Loucy (cell line): ENCODE data around the gene FAM240A.

Experiments
- H2AFZ ChIP-seq: fragments of 200-600 bp; sonication (generic); 2 replicates; pipeline ENCODE4 v1.6.0; 2016; ENCODE audit warnings: antibody characterized with exemption, mild to moderate bottlenecking, low read length, moderate library complexity
- H3F3A ChIP-seq: fragments of 200-600 bp; 2 replicates; pipeline ENCODE4 v1.6.0; 2016; ENCODE audit warnings: antibody characterized with exemption, low read depth, mild to moderate bottlenecking
- H3K27me3 ChIP-seq: fragments of 200-600 bp; sonication (generic); 2 replicates; pipeline ENCODE4 v1.6.1; 2014; ENCODE audit warnings: low read length, mild to moderate bottlenecking; ENCODE audit not compliant: insufficient read depth, poor library complexity, severe bottlenecking
- H3K36me3 ChIP-seq: fragments of 200-600 bp; sonication (generic); 2 replicates; pipeline ENCODE4 v1.6.1; 2016; ENCODE audit warnings: low read length; ENCODE audit not compliant: insufficient read depth
- H3K4me1 ChIP-seq: fragments of 200-600 bp; sonication (generic); 2 replicates; pipeline ENCODE4 v1.5.1; 2014; ENCODE audit warnings: low read length, mild to moderate bottlenecking; ENCODE audit not compliant: insufficient read depth, poor library complexity, severe bottlenecking
- H3K4me2 ChIP-seq: fragments of 200-600 bp; sonication (generic); 2 replicates; pipeline ENCODE4 v1.6.0; 2014; ENCODE audit warnings: antibody characterized with exemption, low read length, low read depth, mild to moderate bottlenecking; ENCODE audit not compliant: poor library complexity, severe bottlenecking
- H3K4me3 ChIP-seq: fragments of 200-600 bp; sonication (generic); 2 replicates; pipeline ENCODE4 v1.5.1; 2014; ENCODE audit warnings: low read length, mild to moderate bottlenecking, mixed read lengths; ENCODE audit not compliant: poor library complexity, severe bottlenecking
- H3K79me2 ChIP-seq: fragments of 200-600 bp; sonication (generic); 2 replicates; pipeline ENCODE4 v1.6.1; 2014; ENCODE audit warnings: low read length; ENCODE audit not compliant: insufficient read depth
- H3K9ac ChIP-seq: fragments of 200-600 bp; sonication (generic); 2 replicates; pipeline ENCODE4 v1.6.0; 2014; ENCODE audit warnings: mild to moderate bottlenecking, low read depth, low read length, moderate library complexity; ENCODE audit not compliant: poor library complexity, severe bottlenecking
- H3K9me2 ChIP-seq: fragments of 200-600 bp; sonication (generic); replicated peaks from 2 replicates; pipeline ENCODE4 v1.6.1; 2016; ENCODE audit warnings: low read depth, low read length, mixed read lengths
- H3K9me3 ChIP-seq: fragments of 200-600 bp; sonication (generic); 2 replicates; pipeline ENCODE4 v1.6.1; 2014; ENCODE audit warnings: mild to moderate bottlenecking, antibody characterized with exemption, low read length, low read depth; ENCODE audit not compliant: insufficient read depth
- H4K20me1 ChIP-seq: fragments of 200-600 bp; sonication (generic); 2 replicates; pipeline ENCODE4 v1.6.0; 2014; ENCODE audit warnings: antibody characterized with exemption, low read length, mild to moderate bottlenecking; ENCODE audit not compliant: insufficient read depth, poor library complexity, severe bottlenecking
- EZH2phosphoT487 ChIP-seq: fragments of 200-600 bp; IDR thresholded peaks from 2 replicates; pipeline ENCODE4 v1.6.1; 2018; ENCODE audit warnings: antibody characterized with exemption, mild to moderate bottlenecking, moderate library complexity, borderline replicate concordance
- TF ChIP-seq, protein P1 (sequence below): fragments of 200-600 bp; sonication (generic); conservative IDR thresholded peaks from 2 replicates; pipeline ENCODE4 v1.5.1; 2014; ENCODE audit warnings: mild to moderate bottlenecking, antibody characterized with exemption, low read length

FAM240A gene

GRCh38 chr3:46656778-46657556 is 44.6 kb downstream of the FAM240A start:
- Histone ChIP-seq H3K9me3 (peaks cover 5% of the 10 kb centered on the region; the same call in 1 of the 2 replicates), H3K36me3 (no peaks in the 10 kb centered on the region), H3K4me2 (no peak overlapping the region), H3K4me3 (no peak overlapping the region), H3K4me1 (peaks cover 4% of the 10 kb centered on the region), H2AFZ (no peak overlapping the region), H3F3A (no peaks in the 10 kb centered on the region), H3K27me3 (no peaks in the 10 kb centered on the region), H3K9me2 (no peaks in the 10 kb centered on the region), H3K9ac (no peak overlapping the region), H3K79me2 (no peaks in the 10 kb centered on the region), H4K20me1 (no peaks in the 10 kb centered on the region)
- TF ChIP-seq, protein P1, sequence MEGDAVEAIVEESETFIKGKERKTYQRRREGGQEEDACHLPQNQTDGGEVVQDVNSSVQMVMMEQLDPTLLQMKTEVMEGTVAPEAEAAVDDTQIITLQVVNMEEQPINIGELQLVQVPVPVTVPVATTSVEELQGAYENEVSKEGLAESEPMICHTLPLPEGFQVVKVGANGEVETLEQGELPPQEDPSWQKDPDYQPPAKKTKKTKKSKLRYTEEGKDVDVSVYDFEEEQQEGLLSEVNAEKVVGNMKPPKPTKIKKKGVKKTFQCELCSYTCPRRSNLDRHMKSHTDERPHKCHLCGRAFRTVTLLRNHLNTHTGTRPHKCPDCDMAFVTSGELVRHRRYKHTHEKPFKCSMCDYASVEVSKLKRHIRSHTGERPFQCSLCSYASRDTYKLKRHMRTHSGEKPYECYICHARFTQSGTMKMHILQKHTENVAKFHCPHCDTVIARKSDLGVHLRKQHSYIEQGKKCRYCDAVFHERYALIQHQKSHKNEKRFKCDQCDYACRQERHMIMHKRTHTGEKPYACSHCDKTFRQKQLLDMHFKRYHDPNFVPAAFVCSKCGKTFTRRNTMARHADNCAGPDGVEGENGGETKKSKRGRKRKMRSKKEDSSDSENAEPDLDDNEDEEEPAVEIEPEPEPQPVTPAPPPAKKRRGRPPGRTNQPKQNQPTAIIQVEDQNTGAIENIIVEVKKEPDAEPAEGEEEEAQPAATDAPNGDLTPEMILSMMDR: no peak
- TF ChIP-seq EZH2phosphoT487: no peak

- TF ChIP-seq, protein P1: no peak
- no peak for TF ChIP-seq EZH2phosphoT487
- no peaks in the 10 kb centered on the region for H3K27me3 ChIP-seq
- no peak overlapping the region for H2AFZ ChIP-seq
- no peak overlapping the region for H3K4me2 ChIP-seq
- H3K79me2 ChIP-seq: no peaks in the 10 kb centered on the region
- no peak overlapping the region for H3K4me3 ChIP-seq
- no peaks in the 10 kb centered on the region for H3K9me2 ChIP-seq
- peaks cover 4% of the 10 kb centered on the region for H3K4me1 ChIP-seq
- H3K9me3 ChIP-seq: no peaks in the 10 kb centered on the region
- no peaks in the 10 kb centered on the region for H3K36me3 ChIP-seq
- H3F3A ChIP-seq: no peaks in the 10 kb centered on the region
- H4K20me1 ChIP-seq: no peaks in the 10 kb centered on the region
- no peak overlapping the region for H3K9ac ChIP-seq
Measured at GRCh38 chr3:46659285-46659684, 47.0 kb downstream of the FAM240A start.

DNA sequence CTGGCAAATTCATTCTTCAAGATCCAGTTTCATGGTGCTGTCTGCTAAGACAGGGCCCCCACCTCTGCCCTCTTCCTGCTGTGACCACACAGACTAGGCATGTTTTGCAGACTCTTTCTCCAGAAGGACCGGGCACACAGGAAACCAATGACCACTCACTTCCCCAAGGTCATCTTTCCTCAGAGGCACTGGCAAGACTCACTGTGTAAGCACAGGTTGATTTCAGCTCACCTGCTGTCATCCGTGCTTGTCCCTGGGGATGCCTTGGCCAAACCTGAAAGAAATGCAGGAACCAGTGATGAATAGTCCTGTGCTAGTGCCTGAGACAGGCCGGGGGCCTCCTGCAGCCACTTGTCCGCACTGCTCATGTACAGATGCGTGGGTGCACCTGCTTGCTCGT is 47.7 kb downstream of the FAM240A start:
- H2AFZ ChIP-seq: no peak overlapping the region
- no peaks in the 10 kb centered on the region for H3K9me2 ChIP-seq
- no peaks in the 10 kb centered on the region for H4K20me1 ChIP-seq
- no peaks in the 10 kb centered on the region for H3K79me2 ChIP-seq
- H3K4me1 ChIP-seq: peaks cover 4% of the 10 kb centered on the region
- H3K4me2 ChIP-seq: no peak overlapping the region
- TF ChIP-seq, protein P1: no peak
- TF ChIP-seq EZH2phosphoT487: no peak
- no peak overlapping the region for H3K4me3 ChIP-seq
- no peaks in the 10 kb centered on the region for H3K36me3 ChIP-seq
- H3F3A ChIP-seq: no peaks in the 10 kb centered on the region
- H3K9me3 ChIP-seq: no peaks in the 10 kb centered on the region
- no peak overlapping the region for H3K9ac ChIP-seq
- no peaks in the 10 kb centered on the region for H3K27me3 ChIP-seq
